Measurements from ENCODE around the gene VGLL1. TPM values are rescaled to one million over a fixed set of nuclear protein-coding genes. Genes with fewer than 3 reads are reported as not detected.

Gene VGLL1
- total and polyA plus RNA-seq, 8 donors, result 2.2 to 10.5 (median 8.3) TPM; not detected in 1

- Histone ChIP-seq H3K36me3 (no peaks in the 10 kb centered on the region), H3K4me1 (no peaks in the 10 kb centered on the region), H3K9me3 (no peaks in the 10 kb centered on the region), H3K27me3 (no peaks in the 10 kb centered on the region), H3K4me3 (no peak overlapping the region), H3K27ac (no peak overlapping the region)
- ATAC-seq (no peak), DNase-seq (no peak)
- intact Hi-C loops (cut with DNase I), result no loop called here
- TF ChIP-seq CTCF (IDR thresholded peaks at IDR 0.05), result no peak
Measured at GRCh38 chrX:136589966-136590365, 58.0 kb downstream of the VGLL1 start.

- ATAC-seq, result no peak
- Histone ChIP-seq H3K9me3 (no peaks in the 10 kb centered on the region), H3K27ac (no peak overlapping the region), H3K4me3 (no peak overlapping the region), H3K4me1 (no peaks in the 10 kb centered on the region), H3K36me3 (no peaks in the 10 kb centered on the region), H3K27me3 (peaks cover 0 to 3% of the 10 kb centered on the region in 2 donors)
- no peak for DNase-seq
- intact Hi-C loops (cut with DNase I), result no loop called here
- no peak for TF ChIP-seq CTCF (IDR thresholded peaks at IDR 0.05)
Measured at GRCh38 chrX:136597356-136597755, 65.3 kb downstream of the VGLL1 start.

GRCh38 chrX:136597954-136598353 is 65.9 kb downstream of the VGLL1 start:
- ATAC-seq (no peak), DNase-seq (no peak)
- Histone ChIP-seq H3K4me1 (no peaks in the 10 kb centered on the region), H3K27ac (no peak overlapping the region), H3K36me3 (no peaks in the 10 kb centered on the region), H3K9me3 (no peaks in the 10 kb centered on the region), H3K4me3 (no peak overlapping the region), H3K27me3 (peaks cover 0 to 3% of the 10 kb centered on the region in 2 donors)
- no peak for TF ChIP-seq CTCF (IDR thresholded peaks at IDR 0.05)
- intact Hi-C loops (cut with DNase I), result no loop called here

- Histone ChIP-seq H3K27ac (no peak overlapping the region), H3K4me3 (no peak overlapping the region), H3K36me3 (no peaks in the 10 kb centered on the region), H3K4me1 (no peaks in the 10 kb centered on the region), H3K9me3 (no peaks in the 10 kb centered on the region), H3K27me3 (peaks cover 0 to 3% of the 10 kb centered on the region in 2 donors)
- intact Hi-C loops (cut with DNase I), result no loop called here
- DNase-seq, result no peak
- no peak for TF ChIP-seq CTCF (IDR thresholded peaks at IDR 0.05)
- no peak for ATAC-seq
Measured at GRCh38 chrX:136598631-136599030, 66.6 kb downstream of the VGLL1 start.

- Histone ChIP-seq H3K4me1 (no peaks in the 10 kb centered on the region), H3K27ac (no peak overlapping the region), H3K27me3 (peaks cover 0 to 3% of the 10 kb centered on the region in 2 donors), H3K9me3 (no peaks in the 10 kb centered on the region), H3K36me3 (no peaks in the 10 kb centered on the region), H3K4me3 (no peak overlapping the region)
- no peak for TF ChIP-seq CTCF (IDR thresholded peaks at IDR 0.05)
- DNase-seq (no peak), ATAC-seq (no peak)
- intact Hi-C loops (cut with DNase I), result no loop called here
Measured at GRCh38 chrX:136600059-136600458, 68.0 kb downstream of the VGLL1 start.

Small RNA genes within 50 kb of the gene (microRNA-seq; reads per million reads assigned to microRNA genes)
- gene MIR934, result 1.2 to 4.1 reads per million in 2 donors

Other genes starting within 250 kb of the VGLL1 start
- gene ADGRG4, start 231.3 kb upstream of the VGLL1 start, total RNA-seq, result under 1 TPM in 1 of 2 donors, not detected in 1; 0.03 TPM
- gene ADGRG4, start 231.3 kb upstream of the VGLL1 start, polyA plus RNA-seq (ENCODE audit: insufficient read length in 6 of 6), result not detected
- not detected for gene BRS3, start 44.3 kb upstream of the VGLL1 start, total RNA-seq
- gene BRS3, start 44.3 kb upstream of the VGLL1 start, polyA plus RNA-seq (ENCODE audit: insufficient read length in 6 of 6), result under 1 TPM in 1 of 6 donors, not detected in 5; 0.08 TPM
- 10 to 100 TPM; 26.7 to 26.8 TPM for gene HTATSF1, start 34.6 kb upstream of the VGLL1 start, total RNA-seq
- 100 to 1,000 TPM in 2 of 6 donors, 10 to 100 TPM in 4; 84.3 to 105 (median 95.5) TPM for gene HTATSF1, start 34.6 kb upstream of the VGLL1 start, polyA plus RNA-seq (ENCODE audit: insufficient read length in 6 of 6)
- under 1 TPM; 0.41 to 0.92 TPM for gene CD40LG, start 115.9 kb downstream of the VGLL1 start, total RNA-seq
- under 1 TPM; 0.11 to 0.46 (median 0.30) TPM for gene CD40LG, start 115.9 kb downstream of the VGLL1 start, polyA plus RNA-seq (ENCODE audit: insufficient read length in 6 of 6)
- gene ARHGEF6, start 248.7 kb downstream of the VGLL1 start, total RNA-seq, result 10 to 100 TPM; 11.9 to 18.0 TPM
- 10 to 100 TPM; 17.3 to 21.6 (median 20.9) TPM for gene ARHGEF6, start 248.7 kb downstream of the VGLL1 start, polyA plus RNA-seq (ENCODE audit: insufficient read length in 6 of 6)

All from left lung (tissue), 10 donors.